HTR-8/SVneo (cell line): ENCODE results near the gene SREK1.
A peak's percentile ranks its signal among the peaks of the same experiment; 100 is the strongest.

ENCODE experiments used
- DNase-seq: peaks from one replicate; pipeline ENCODE4 v3.0.0; 2011; ENCODE audit warnings: low spot score, mixed read lengths; ENCODE audit not compliant: insufficient read length
- FAIRE-seq: peaks from 2 replicates; lab custom pipeline; 2011; peaks lifted over from hg19 to GRCh38; lab: Jason Lieb, UNC

Gene SREK1

GRCh38 chr5:66157046-66157445, 12.9 kb downstream of the SREK1 start:
- DNase-seq (no peak), FAIRE-seq (no peak)

- FAIRE-seq = no peak
- no peak for DNase-seq
Measured at GRCh38 chr5:66161356-66161755, 17.3 kb downstream of the SREK1 start.

DNA sequence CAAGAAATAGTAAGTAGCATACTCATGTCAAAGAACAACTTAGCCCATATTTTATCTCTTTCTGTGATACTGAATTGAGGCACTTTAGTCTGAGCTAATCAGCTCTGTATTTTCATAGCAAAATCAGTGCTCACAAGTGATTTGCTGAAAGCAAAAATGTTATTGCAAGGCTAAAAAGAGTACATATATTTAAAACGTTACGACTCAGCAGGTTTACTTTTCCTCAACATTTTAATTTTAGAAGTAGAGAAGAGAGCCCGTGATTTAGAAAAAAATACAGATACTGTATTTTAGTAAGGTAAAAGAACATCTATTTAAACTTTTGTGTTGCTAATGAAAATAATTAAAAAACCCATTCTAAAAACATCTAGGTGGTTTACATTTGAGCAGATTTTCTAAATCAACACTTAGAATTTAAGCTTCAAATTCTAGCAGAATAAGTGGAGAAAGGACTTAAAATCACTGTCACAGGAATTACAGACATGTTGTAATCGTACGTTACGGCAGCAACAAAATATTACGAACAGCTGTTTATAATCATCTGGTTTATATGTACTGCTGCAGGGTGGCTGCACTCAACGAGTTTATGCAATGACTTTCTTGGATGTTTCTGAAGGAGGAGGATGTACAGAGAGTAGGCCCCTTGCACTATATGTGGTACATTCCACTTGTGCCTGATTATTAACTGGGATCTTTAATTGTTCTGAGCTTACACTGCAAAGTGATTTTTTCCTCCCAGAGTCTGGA, 20.1 kb downstream of the SREK1 start:
- FAIRE-seq (no peak), DNase-seq (no peak)

GRCh38 chr5:66168226-66168625, 24.1 kb downstream of the SREK1 start:
- FAIRE-seq (no peak), DNase-seq (no peak)

DNA sequence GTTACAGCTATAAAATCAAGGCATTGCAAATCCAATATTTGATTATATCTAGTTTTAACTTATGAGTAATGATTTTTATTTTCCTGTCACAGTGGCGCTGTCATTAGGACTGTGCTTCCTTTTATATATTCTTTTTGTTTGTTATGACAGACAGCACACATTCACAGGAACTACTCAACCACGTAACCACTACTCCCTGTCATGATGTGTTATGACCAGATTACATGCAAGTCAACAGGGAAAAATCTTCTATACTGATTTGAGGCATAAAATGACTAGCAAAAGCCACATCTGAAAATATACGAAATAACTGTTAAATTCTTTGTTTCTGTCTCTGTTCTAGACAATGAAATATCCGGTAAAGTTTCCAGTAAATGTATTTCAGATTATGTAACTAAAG, 25.4 kb downstream of the SREK1 start:
- FAIRE-seq (no peak), DNase-seq (no peak)

DNA sequence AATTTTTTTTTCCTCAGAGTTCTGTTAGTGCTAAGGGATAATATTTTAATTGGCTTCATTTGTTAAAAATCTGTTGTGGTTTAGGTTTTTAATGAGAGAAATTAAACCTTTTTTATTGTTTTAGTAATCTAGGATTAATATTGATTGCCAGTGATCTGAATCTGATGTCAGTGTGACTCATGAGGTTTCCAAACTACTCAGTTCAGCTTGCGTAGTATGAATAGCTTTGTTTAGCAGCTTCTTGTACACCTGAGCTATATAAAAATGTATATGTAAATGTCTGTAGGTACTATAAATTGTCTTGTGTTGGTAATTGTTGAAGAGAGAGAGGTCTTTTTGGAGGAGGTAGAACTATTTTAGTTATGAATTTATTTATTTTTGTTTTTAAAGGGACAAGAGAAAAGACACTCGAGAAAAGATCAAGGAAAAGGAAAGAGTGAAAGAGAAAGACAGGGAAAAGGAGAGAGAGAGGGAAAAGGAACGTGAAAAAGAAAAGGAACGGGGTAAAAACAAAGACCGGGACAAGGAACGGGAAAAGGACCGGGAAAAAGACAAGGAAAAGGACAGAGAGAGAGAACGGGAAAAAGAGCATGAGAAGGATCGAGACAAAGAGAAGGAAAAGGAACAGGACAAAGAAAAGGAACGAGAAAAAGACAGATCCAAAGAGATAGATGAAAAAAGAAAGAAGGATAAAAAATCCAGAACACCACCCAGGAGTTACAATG, 26.3 kb downstream of the SREK1 start:
- FAIRE-seq (no peak), DNase-seq (no peak)

GRCh38 chr5:66171349-66172344, 27.5 kb downstream of the SREK1 start:
- DNase-seq (peak; percentile 37), FAIRE-seq (no peak)

GRCh38 chr5:66174338-66174737, 30.2 kb downstream of the SREK1 start:
- FAIRE-seq (no peak), DNase-seq (no peak)

GRCh38 chr5:66178799-66179198, 34.7 kb downstream of the SREK1 start:
- DNase-seq (no peak), FAIRE-seq (no peak)

DNA sequence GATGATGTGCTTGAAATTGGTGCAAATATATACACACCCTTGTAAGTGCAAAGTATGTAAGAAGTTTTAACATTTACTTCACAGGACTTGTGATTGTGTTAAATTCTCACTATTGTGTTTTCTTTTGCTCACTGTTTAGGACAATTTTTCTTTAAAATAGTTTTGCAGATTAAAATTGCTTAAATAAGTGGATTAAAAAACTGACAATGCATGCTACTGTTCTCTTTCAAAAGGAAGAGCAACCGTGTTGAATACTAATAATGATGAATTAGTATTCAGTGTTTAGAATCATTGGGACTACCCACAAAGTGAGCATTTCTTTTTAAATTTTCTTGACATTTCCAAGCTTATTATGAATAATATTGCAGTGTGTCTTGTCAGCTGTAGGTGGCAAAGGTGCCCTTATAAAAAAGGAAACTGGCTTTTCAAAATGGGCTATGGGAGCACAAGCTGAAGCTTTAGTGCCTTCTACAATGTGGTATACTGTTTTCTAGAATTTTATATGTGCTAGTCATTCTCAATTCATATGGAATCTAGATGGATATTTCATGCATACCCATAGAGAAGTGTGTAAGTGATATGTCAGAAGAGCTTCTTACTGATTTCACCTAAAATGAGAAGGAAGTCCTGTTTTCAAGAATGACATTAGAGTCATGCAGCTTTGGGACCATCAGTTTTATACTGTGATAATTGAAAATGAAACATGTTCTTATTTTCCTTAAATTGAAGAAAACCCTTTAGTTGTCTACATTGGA, 35.4 kb downstream of the SREK1 start:
- FAIRE-seq = no peak

GRCh38 chr5:66180282-66181155, 36.4 kb downstream of the SREK1 start:
- FAIRE-seq (no peak), DNase-seq (no peak)

More for the DNA sequence above, 35.4 kb downstream of the SREK1 start:
- DNase-seq = no peak

DNA sequence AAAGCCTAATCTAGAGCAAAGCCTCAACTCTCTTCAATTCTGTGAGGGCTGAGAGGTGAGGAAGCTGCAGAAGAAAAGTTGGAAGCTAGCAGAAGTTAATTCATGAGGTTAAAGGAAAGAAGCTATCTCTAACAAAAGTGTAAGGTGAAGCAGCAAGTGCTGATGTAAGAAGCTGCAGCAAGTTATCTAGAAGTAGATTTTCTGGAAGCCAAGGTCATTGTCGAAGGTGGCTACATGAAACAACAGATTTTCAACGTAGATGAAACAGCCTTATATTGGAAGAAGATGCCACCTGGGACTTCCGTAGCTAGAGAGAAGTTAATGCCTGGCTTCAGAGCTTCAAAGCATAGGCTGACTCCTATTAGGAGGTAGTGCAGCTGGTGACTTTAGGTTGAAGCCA, 42.0 kb downstream of the SREK1 start:
- DNase-seq = no peak
- no peak for FAIRE-seq

GRCh38 chr5:66193419-66193818, 49.3 kb downstream of the SREK1 start:
- DNase-seq (no peak), FAIRE-seq (no peak)

- no peak for FAIRE-seq
- no peak for DNase-seq
Measured at GRCh38 chr5:66197764-66198405, 53.8 kb downstream of the SREK1 start.

DNA sequence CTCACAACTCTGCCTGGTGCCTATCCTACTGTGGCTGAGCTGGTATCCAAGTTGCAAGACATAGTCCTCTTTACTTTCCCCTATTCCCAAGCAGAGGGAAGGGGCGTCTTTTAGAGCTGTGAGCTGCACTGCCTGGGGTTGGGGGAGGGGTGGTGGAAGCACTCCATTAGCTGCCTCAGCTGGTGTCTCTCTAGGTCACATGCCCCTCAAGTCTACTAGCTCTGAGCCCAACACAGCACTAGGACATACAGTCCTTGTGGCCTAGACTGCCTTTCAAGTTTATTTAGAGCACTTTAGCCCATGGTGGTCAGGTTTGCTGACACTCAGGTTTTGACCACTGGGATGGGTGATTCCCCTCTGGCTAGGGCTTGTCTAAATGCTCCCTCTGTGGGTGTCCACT, 54.7 kb downstream of the SREK1 start:
- no peak for DNase-seq
- no peak for FAIRE-seq

GRCh38 chr5:66203531-66203930, 59.4 kb downstream of the SREK1 start:
- DNase-seq (no peak), FAIRE-seq (no peak)

DNA sequence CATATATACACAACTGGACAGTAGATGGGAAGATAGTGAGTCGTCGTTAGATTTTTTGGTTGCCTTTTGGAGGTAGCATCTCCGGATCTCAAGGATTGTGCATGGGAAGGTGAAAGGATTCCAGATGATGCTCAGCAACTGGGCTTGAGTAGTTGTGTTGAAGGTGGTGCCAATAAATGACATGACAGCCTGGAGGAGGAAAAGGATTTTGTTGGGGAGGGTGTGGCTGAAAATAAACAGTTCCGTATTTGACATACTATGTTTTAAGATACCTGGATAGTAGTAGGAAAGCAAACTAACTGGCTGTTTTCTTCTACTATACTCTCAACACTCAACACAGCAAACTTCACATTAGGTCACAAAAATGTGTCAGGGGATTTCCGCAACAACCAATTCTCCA, 62.4 kb downstream of the SREK1 start:
- no peak for DNase-seq
- FAIRE-seq = no peak

GRCh38 chr5:66207800-66208561, 63.9 kb downstream of the SREK1 start:
- DNase-seq (no peak), FAIRE-seq (no peak)
